Astrocyte of the hippocampus (primary cell): ENCODE measurements around the gene CTNNA3.
A peak's percentile ranks its signal among the peaks of the same experiment; 100 is the strongest.

Source experiments
- DNase-seq: peaks from one replicate; pipeline ENCODE4 v3.0.0; 2011; ENCODE audit warnings: low read depth, low spot score

The CTNNA3 gene

GRCh38 chr10:66234872-66235271, 1461.1 kb downstream of the CTNNA3 start:
- DNase-seq: no peak

DNA sequence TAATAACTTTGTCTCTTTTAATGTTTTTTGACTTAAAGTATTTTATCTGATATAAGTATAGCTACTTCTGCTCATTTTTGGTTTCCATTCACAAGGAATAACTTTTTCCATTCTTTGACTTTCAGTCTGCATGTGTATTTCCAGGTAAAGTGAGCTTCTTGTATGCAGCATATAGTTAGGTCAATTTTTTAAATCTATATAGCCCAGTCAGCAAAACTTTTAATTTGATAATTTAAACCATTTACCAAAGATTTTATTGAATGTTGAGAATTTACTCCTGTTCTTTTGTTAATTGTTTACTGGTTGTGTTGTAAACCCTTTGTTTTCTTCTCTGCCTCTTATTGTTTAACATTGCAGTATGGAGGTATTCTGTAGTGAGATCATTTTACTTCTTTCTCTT, 1467.1 kb downstream of the CTNNA3 start:
- DNase-seq: no peak

- DNase-seq: peak; percentile 23
Measured at GRCh38 chr10:66223656-66224055, 1472.3 kb downstream of the CTNNA3 start.

GRCh38 chr10:66222462-66223046, 1473.4 kb downstream of the CTNNA3 start:
- DNase-seq: no peak

GRCh38 chr10:66218981-66219587, 1476.9 kb downstream of the CTNNA3 start:
- DNase-seq: no peak

DNA sequence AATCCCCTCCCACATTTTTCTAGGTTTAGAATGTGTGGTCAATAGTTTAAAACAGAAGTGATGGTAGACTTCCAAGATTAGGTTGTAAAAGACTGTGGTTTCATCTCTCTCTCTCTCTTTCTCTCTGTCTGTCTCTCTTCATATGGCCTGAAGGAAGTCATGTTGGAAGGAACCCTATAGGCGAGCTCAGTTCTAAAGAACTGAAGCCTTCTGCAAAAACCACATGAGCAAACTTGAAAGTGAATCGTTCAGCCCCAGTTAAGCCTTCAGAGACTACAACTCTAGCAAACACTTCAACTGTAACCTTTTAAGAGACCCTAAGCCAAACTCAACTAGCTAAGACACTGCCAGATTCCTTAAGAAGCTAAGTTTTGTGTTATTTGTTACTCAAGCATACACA, 1477.7 kb downstream of the CTNNA3 start:
- DNase-seq: no peak

DNA sequence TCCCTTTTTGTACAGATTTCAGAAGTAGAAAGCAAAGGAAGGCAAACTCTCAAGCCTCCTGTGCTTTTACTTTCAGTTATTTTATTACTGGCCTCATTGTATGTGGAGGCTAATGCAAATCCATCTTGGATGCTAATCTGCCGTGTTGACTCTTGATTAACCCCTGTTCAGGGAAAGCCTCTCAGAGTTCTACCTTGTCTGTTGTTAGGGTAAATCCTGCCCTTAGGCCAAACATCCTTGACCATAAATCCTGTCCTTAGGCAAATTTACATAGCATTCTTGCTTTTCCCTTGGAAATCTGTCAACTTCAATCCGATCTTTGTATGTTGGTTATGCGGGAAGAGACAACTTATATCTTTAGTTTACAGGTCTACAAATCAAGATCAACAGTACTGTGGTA, 1480.1 kb downstream of the CTNNA3 start:
- no peak for DNase-seq

GRCh38 chr10:66214721-66215404, 1481.1 kb downstream of the CTNNA3 start:
- DNase-seq: no peak

- no peak for DNase-seq
Measured at GRCh38 chr10:66209025-66209424, 1487.0 kb downstream of the CTNNA3 start.

GRCh38 chr10:66204838-66205237, 1491.2 kb downstream of the CTNNA3 start:
- DNase-seq: no peak

DNA sequence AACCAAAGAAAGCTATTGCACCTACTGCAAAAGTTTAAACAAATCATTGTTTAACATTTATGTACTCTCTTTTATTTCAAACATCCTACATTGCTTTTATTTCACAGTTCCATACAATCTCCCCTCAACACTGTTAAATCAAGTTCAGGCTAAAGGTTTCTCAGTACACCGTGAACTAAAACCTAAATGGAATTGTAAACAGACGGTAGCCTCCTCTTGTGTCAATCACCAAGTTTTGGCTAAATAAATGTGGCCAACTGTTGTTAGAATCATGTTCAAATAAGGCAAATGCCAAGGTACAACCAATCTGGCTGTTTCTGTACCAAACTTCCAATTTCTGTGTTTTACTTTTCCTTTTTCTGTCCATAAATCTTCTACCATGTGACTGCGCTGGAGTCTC, 1493.9 kb downstream of the CTNNA3 start:
- DNase-seq: no peak

DNA sequence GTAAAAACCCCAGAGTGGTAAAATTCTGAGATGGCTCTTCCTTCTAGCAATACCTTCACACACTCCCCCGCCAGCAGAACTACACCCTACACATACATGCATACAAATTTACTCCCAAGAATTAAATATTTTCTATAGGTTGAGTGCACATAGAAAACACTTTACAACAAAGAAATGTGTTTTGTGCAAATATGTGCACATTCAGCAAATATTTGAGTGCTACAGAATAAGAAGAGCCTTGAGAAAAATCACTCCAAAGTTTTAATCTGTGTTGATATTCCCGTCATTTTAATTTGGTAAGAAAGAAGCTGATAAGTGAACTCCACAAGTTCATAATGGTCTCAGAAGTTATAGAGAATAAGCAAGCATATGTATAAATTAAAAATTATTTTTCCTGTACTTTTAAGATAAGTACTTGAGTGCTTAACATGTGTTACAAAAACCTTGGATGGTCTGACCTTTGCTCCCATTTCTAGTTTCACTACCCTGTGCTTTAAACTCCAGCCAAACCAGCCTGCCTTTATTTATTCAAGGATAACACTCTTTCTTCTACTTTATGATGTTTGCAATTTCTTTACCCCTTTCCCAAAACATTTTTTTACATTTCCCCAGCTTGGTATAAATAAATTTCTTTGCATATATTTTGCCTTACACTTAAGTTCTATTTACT, 1503.7 kb downstream of the CTNNA3 start:
- DNase-seq: no peak

DNA sequence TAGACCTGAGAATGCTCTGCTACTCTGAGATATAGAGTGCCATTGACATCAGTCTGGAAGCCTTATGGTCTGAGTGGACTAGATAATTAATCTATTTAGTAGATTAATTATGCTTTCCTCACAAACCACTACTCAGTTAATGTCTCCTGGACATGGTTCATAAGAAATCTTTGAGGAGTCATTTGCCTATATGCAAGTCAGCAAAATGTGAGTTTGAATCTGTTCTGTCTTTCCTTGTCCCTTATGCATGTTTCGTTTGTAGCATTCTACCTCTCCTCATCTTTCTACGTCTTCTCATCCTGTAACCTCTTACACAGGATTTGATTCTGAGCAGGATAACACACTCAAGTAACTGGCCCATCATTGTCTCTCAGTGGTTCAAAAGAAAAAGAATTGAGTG, 1505.6 kb downstream of the CTNNA3 start:
- DNase-seq: no peak

GRCh38 chr10:66189271-66189670, 1506.7 kb downstream of the CTNNA3 start:
- DNase-seq: no peak

GRCh38 chr10:66187053-66187733, 1508.8 kb downstream of the CTNNA3 start:
- peak; percentile 50 for DNase-seq

DNA sequence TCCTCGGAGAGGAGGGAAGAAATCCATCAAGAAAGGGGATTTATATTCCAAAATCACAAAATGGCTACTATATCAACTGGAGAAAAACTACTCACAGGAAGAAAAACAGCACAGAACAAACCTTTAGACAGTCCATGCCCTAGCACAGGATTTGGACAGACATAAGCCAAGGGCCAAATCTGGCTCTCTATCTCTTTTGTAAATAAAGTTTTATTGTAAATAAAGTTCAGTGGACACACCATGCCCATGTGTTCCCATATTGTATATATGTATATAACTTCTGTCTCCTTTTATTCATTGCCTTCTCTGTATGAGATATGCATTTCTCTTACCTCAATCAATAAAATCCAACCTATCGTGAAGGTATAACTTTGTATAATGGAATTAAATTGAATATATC, 1513.0 kb downstream of the CTNNA3 start:
- DNase-seq: no peak

GRCh38 chr10:66180581-66181318, 1515.2 kb downstream of the CTNNA3 start:
- peak; percentile 71 for DNase-seq

- no peak for DNase-seq
Measured at GRCh38 chr10:66180021-66180420, 1516.0 kb downstream of the CTNNA3 start.

- peak; percentile 1 for DNase-seq
Measured at GRCh38 chr10:66176772-66177171, 1519.2 kb downstream of the CTNNA3 start.

DNA sequence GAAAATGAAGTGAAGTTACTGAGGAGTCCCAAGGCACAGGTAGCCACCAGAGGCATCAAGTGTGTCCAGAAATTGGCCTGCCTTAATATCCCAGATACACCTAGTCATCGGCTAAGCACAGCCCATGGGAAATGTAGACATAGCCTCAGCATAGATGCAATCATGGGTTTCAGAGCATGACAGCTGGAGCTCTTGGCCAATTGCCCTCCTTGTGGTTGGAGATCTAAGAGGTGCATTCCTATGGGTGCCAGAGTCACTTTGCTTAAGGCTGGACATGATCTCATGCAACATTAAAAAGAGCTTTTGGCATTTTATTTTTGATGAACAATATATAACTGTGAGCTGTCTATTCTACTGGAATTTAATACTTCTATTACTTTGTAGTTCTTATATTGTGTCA, 1528.2 kb downstream of the CTNNA3 start:
- DNase-seq: peak; percentile 60

- no peak for DNase-seq
Measured at GRCh38 chr10:66162560-66163143, 1533.3 kb downstream of the CTNNA3 start.
